GM19193 (cell line): Measurements from ENCODE around the gene CNDP2.

Experiments used
- POLR2A ChIP-seq: IDR thresholded peaks from 4 replicates; pipeline ENCODE4 v1.6.1; 2011; ENCODE audit not compliant: insufficient read depth, insufficient read length; ENCODE audit errors: extremely low read depth

CNDP2 gene

GRCh38 chr18:74550886-74551285 lies 54.7 kb downstream of the CNDP2 start:
- no peak for TF ChIP-seq POLR2A

- no peak for TF ChIP-seq POLR2A
Observed at GRCh38 chr18:74551452-74551851, 55.3 kb downstream of the CNDP2 start.

- no peak for TF ChIP-seq POLR2A
Observed at GRCh38 chr18:74551936-74552555, 55.9 kb downstream of the CNDP2 start.

GRCh38 chr18:74556126-74556525 lies 60.0 kb downstream of the CNDP2 start:
- no peak for TF ChIP-seq POLR2A

GRCh38 chr18:74558096-74558495 lies 61.9 kb downstream of the CNDP2 start:
- no peak for TF ChIP-seq POLR2A

GRCh38 chr18:74562131-74562730 lies 66.1 kb downstream of the CNDP2 start:
- TF ChIP-seq POLR2A: no peak

- TF ChIP-seq POLR2A: no peak
Observed at GRCh38 chr18:74562775-74563174, 66.6 kb downstream of the CNDP2 start.

- no peak for TF ChIP-seq POLR2A
Observed at GRCh38 chr18:74563999-74564398, 67.8 kb downstream of the CNDP2 start.

GRCh38 chr18:74567822-74568221 lies 71.7 kb downstream of the CNDP2 start:
- TF ChIP-seq POLR2A: no peak

GRCh38 chr18:74569401-74569800 lies 73.2 kb downstream of the CNDP2 start:
- no peak for TF ChIP-seq POLR2A

GRCh38 chr18:74570266-74570665 lies 74.1 kb downstream of the CNDP2 start:
- TF ChIP-seq POLR2A: no peak

- no peak for TF ChIP-seq POLR2A
Observed at GRCh38 chr18:74571895-74572680, 75.9 kb downstream of the CNDP2 start.

- TF ChIP-seq POLR2A: no peak
Observed at GRCh38 chr18:74573053-74573452, 76.9 kb downstream of the CNDP2 start.
